ENCODE data around the gene SOAT2.

SOAT2 gene

GRCh38 chr12:53166837-53167236 is 63.6 kb downstream of the SOAT2 start:
- CTCF ChIA-PET, result interaction anchor here (0.8 to 1.6 kb wide), 4 partner anchors 20 to 343 kb away, joined by 3 to 4 read pairs (median 4); no protein-coding TSS in a partner anchor

DNA sequence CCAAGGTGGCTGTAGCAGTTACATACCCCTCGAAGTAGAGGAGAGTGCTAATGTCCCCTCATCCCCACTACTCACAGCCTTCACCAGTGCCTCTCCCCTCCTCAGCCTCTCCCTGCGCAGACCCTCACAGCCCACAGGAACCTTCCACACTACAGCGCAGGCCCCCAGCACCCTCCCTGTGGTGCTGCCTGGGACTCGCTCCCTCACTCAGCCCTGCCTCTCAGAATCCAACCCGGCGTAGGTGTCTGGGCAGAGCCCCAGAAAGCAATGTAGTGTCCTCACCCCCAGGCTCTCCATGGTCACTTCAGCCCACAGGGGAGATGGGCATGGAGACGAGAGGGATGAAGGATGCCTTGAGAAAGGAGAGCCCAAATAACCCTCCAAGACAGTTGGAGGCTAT is 66.4 kb downstream of the SOAT2 start:
- 100% methylated on average over 5 of the region's 7 CpGs for WGBS (ENCODE audit: insufficient coverage)
- CTCF ChIA-PET, result no interaction called here
- POLR2A ChIA-PET, result no interaction called here

More at GRCh38 chr12:53166837-53167236, 63.6 kb downstream of the SOAT2 start:
- no peaks in the 10 kb centered on the region for H3K4me1 ChIP-seq (ENCODE audit: control extremely low read depth in 1 of 4, control insufficient read depth in 4 of 4, insufficient read depth in 4 of 4, low read length in 3 of 4)
- peaks cover 0 to 7% (median 2%) of the 10 kb centered on the region in 4 experiments for H3K36me3 ChIP-seq (ENCODE audit: control insufficient read depth in 4 of 4, insufficient read depth in 4 of 4, low read length in 3 of 4)
- no peak overlapping the region for H3K4me3 ChIP-seq (ENCODE audit: control insufficient read depth in 1 of 7, extremely low read depth in 1 of 7, insufficient read depth in 4 of 7, low read depth in 2 of 7, low read length in 6 of 7)
- no peak overlapping the region for H3K27ac ChIP-seq (ENCODE audit: insufficient read depth in 1 of 2, low read depth in 1 of 2, low read length in 2 of 2, poor library complexity in 1 of 2, severe bottlenecking in 2 of 2)
- no peaks in the 10 kb centered on the region for H3K9me3 ChIP-seq (ENCODE audit: control extremely low read depth in 1 of 5, control insufficient read depth in 4 of 5, insufficient read depth in 2 of 5, low read depth in 1 of 5, low read length in 4 of 5)
- DNase-seq, result no peak
- no peaks in the 10 kb centered on the region for H3K27me3 ChIP-seq (replicated peaks in 2 of 5; ENCODE audit: control insufficient read depth in 4 of 5, insufficient read depth in 5 of 5, low read length in 4 of 5)
- POLR2A ChIA-PET, result no interaction called here

DNA sequence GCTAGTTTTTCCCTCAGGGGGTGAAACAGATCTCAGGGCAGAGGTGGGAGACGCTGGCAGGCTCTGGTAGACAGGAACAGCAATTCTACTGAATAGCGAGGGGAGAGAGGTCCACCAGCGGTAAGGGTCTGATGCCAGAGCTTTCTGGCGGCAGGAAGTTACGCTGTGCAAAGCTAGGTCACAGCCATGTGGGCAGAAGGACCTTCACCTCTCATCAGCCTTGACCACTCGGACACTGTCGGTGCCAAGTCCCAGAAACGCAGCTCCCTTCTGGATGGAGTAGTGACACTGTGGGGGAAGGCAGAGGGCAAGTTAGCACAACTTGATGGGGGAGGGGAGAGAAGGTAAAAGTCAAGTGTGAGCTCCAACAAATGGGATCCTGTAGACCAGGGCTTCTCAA is 66.9 kb downstream of the SOAT2 start:
- no peak overlapping the region for H3K4me3 ChIP-seq (ENCODE audit: control insufficient read depth in 1 of 7, extremely low read depth in 1 of 7, insufficient read depth in 4 of 7, low read depth in 2 of 7, low read length in 6 of 7)
- CTCF ChIA-PET, result interaction anchor here (1.3 to 7.9 kb wide), 3 partner anchors 11 to 122 kb away, joined by 3 to 63 read pairs (median 41); no protein-coding TSS in a partner anchor
- H3K36me3 ChIP-seq (ENCODE audit: control insufficient read depth in 4 of 4, insufficient read depth in 4 of 4, low read length in 3 of 4), result peaks cover 0 to 13% (median 2%) of the 10 kb centered on the region in 4 experiments
- peaks cover 0 to 6% (median 0%) of the 10 kb centered on the region in 4 experiments for H3K4me1 ChIP-seq (ENCODE audit: control extremely low read depth in 1 of 4, control insufficient read depth in 4 of 4, insufficient read depth in 4 of 4, low read length in 3 of 4)
- H3K27ac ChIP-seq (ENCODE audit: insufficient read depth in 1 of 2, low read depth in 1 of 2, low read length in 2 of 2, poor library complexity in 1 of 2, severe bottlenecking in 2 of 2), result no peak overlapping the region
- no peak for DNase-seq
- POLR2A ChIA-PET, result no interaction called here
- H3K9me3 ChIP-seq (ENCODE audit: control extremely low read depth in 1 of 5, control insufficient read depth in 4 of 5, insufficient read depth in 2 of 5, low read depth in 1 of 5, low read length in 4 of 5), result no peaks in the 10 kb centered on the region
- 94% methylated on average over 6 of the region's 8 CpGs for WGBS (ENCODE audit: insufficient coverage)
- no peaks in the 10 kb centered on the region for H3K27me3 ChIP-seq (replicated peaks in 2 of 5; ENCODE audit: control insufficient read depth in 4 of 5, insufficient read depth in 5 of 5, low read length in 4 of 5)

More for the DNA sequence above, 66.4 kb downstream of the SOAT2 start:
- no peaks in the 10 kb centered on the region for H3K9me3 ChIP-seq (ENCODE audit: control extremely low read depth in 1 of 5, control insufficient read depth in 4 of 5, insufficient read depth in 2 of 5, low read depth in 1 of 5, low read length in 4 of 5)
- DNase-seq, result no peak
- H3K27ac ChIP-seq (ENCODE audit: insufficient read depth in 1 of 2, low read depth in 1 of 2, low read length in 2 of 2, poor library complexity in 1 of 2, severe bottlenecking in 2 of 2), result no peak overlapping the region
- H3K27me3 ChIP-seq (replicated peaks in 2 of 5; ENCODE audit: control insufficient read depth in 4 of 5, insufficient read depth in 5 of 5, low read length in 4 of 5), result no peaks in the 10 kb centered on the region
- H3K36me3 ChIP-seq (ENCODE audit: control insufficient read depth in 4 of 4, insufficient read depth in 4 of 4, low read length in 3 of 4), result peaks cover 0 to 13% (median 2%) of the 10 kb centered on the region in 4 experiments
- H3K4me1 ChIP-seq (ENCODE audit: control extremely low read depth in 1 of 4, control insufficient read depth in 4 of 4, insufficient read depth in 4 of 4, low read length in 3 of 4), result peaks cover 0 to under 1% (median 0%) of the 10 kb centered on the region in 4 experiments
- no peak overlapping the region for H3K4me3 ChIP-seq (ENCODE audit: control insufficient read depth in 1 of 7, extremely low read depth in 1 of 7, insufficient read depth in 4 of 7, low read depth in 2 of 7, low read length in 6 of 7)

DNA sequence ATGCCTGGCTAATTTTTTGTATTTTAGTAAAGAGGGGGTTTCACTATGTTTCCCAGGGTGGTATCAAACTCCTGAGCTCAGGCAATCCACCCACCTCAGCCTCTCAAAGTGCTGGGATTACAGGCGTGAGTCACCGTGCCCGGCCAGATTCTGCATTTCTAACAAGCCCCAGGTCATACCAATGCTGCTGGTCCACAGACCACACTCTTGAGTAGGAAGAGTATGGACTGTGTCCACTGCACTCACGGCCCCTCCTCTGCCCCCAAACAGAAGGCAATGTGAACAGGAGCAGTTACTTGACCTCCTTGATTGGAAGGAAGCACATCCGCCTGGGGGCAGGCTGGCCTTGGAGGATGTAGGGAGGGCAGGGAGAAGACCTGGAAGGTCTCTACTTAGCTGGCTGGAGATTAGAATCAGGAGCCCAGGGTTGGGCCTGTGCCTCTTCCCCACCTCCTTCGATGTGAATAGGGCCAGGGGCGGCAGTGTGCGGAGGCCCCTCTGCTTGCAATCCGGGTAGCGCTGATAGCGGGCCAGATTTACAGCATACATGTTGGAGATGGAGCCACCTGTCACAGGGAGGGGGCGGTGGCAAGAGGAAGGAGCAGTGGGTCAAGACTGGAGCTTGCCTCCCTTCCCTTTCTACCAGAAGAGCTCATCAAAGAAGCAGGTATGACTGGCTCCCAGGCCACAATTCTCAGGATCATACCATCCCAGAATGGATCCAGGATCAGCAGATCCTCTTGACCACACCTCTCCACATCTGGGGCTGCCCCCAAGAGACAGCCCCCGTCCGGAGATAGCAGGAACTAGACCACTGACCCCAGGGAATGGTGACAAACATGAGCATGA is 67.8 kb downstream of the SOAT2 start:
- H3K36me3 ChIP-seq (ENCODE audit: control insufficient read depth in 4 of 4, insufficient read depth in 4 of 4, low read length in 3 of 4), result peaks cover 0 to 13% (median 2%) of the 10 kb centered on the region in 4 experiments

DNA sequence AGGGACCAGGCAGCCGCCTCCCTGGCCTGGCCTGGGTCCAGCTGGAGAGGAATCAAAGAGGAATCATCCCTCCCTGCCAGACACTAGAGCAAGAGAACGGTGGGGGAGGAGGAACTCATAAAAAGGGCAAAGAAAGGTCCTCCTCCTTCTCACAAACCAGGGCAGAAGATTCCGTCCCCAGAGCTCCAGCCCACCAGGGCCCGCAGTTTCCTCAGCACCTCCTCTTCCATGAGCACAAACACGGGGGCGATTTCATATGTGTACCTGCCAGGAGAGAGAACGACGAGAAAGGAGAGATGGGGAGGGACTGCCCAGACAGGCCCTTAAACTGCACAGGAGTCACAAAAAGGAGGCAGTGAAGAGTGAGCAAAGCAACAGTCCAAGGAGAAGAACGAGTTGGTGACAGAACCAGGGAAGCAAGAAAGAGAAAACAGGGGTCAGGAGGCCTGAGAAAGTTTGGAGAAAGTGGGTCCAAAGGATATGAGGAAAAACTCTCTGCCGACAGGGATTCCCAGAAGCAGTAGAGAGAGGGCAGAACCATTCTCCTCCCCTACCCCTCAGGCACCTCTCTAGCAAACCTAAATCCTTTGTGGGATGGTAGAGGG is 68.5 kb downstream of the SOAT2 start:
- Histone ChIP-seq H3K36me3 (ENCODE audit: control insufficient read depth in 4 of 4, insufficient read depth in 4 of 4, low read length in 3 of 4) (peaks cover 0 to 13% (median 2%) of the 10 kb centered on the region in 4 experiments), H3K27me3 (replicated peaks in 2 of 5; ENCODE audit: control insufficient read depth in 4 of 5, insufficient read depth in 5 of 5, low read length in 4 of 5) (no peaks in the 10 kb centered on the region), H3K4me1 (ENCODE audit: control extremely low read depth in 1 of 4, control insufficient read depth in 4 of 4, insufficient read depth in 4 of 4, low read length in 3 of 4) (peaks cover 0 to 6% (median 0%) of the 10 kb centered on the region in 4 experiments), H3K27ac (ENCODE audit: insufficient read depth in 1 of 2, low read depth in 1 of 2, low read length in 2 of 2, poor library complexity in 1 of 2, severe bottlenecking in 2 of 2) (no peak overlapping the region), H3K4me3 (ENCODE audit: control insufficient read depth in 1 of 7, extremely low read depth in 1 of 7, insufficient read depth in 4 of 7, low read depth in 2 of 7, low read length in 6 of 7) (no peak overlapping the region), H3K9me3 (ENCODE audit: control extremely low read depth in 1 of 5, control insufficient read depth in 4 of 5, insufficient read depth in 2 of 5, low read depth in 1 of 5, low read length in 4 of 5) (no peaks in the 10 kb centered on the region)
- CTCF ChIA-PET, result interaction anchor here (1.1 to 7.9 kb wide), 9 partner anchors 9 to 120 kb away, joined by 3 to 63 read pairs (median 6); partner anchors contain the start of genes CSAD, ESPL1 and ZNF740
- POLR2A ChIA-PET, result no interaction called here
- WGBS (ENCODE audit: insufficient coverage), result 96% methylated on average over 4 of the region's 10 CpGs
- DNase-seq, result no peak

More for the DNA sequence above, 67.8 kb downstream of the SOAT2 start:
- Histone ChIP-seq H3K4me3 (ENCODE audit: control insufficient read depth in 1 of 7, extremely low read depth in 1 of 7, insufficient read depth in 4 of 7, low read depth in 2 of 7, low read length in 6 of 7) (no peak overlapping the region), H3K27me3 (replicated peaks in 2 of 5; ENCODE audit: control insufficient read depth in 4 of 5, insufficient read depth in 5 of 5, low read length in 4 of 5) (no peaks in the 10 kb centered on the region), H3K9me3 (ENCODE audit: control extremely low read depth in 1 of 5, control insufficient read depth in 4 of 5, insufficient read depth in 2 of 5, low read depth in 1 of 5, low read length in 4 of 5) (no peaks in the 10 kb centered on the region), H3K27ac (ENCODE audit: insufficient read depth in 1 of 2, low read depth in 1 of 2, low read length in 2 of 2, poor library complexity in 1 of 2, severe bottlenecking in 2 of 2) (no peak overlapping the region), H3K4me1 (ENCODE audit: control extremely low read depth in 1 of 4, control insufficient read depth in 4 of 4, insufficient read depth in 4 of 4, low read length in 3 of 4) (peaks cover 0 to 6% (median 0%) of the 10 kb centered on the region in 4 experiments)
- ChIA-PET CTCF (interaction anchor here (1.2 to 7.9 kb wide), 6 partner anchors 9 to 121 kb away, joined by 3 to 63 read pairs (median 4); partner anchors contain the start of genes CSAD, ESPL1 and ZNF740), POLR2A (no interaction called here)
- no peak for DNase-seq
- WGBS (ENCODE audit: insufficient coverage), result 97% methylated on average over 11 of the region's 14 CpGs

DNA sequence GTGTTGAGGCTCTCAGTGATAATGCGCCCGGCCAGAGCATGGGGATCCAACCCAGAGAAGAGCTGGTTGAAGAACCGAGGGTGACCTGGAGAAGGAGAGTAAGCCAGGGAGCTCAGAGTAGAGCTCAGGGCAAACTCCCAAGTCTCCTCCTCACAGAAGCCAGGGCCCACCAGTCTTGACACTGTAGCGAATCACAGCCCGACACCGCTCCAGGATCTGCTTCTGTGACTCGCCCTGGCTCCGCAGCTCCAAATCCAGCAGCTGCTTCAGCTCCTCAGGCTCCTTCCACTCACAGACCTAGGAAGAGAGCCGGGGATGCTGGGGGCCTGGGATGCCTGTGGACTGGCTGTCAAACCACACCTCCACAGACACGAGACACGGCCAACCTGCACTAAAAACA is 69.1 kb downstream of the SOAT2 start:
- POLR2A ChIA-PET, result interaction anchor here (0.6 kb wide), 1 partner anchor 37 kb away, joined by 4 read pairs; no protein-coding TSS in a partner anchor
- no peaks in the 10 kb centered on the region for H3K27me3 ChIP-seq (replicated peaks in 2 of 5; ENCODE audit: control insufficient read depth in 4 of 5, insufficient read depth in 5 of 5, low read length in 4 of 5)

More for the DNA sequence above, 69.1 kb downstream of the SOAT2 start:
- no peak for DNase-seq
- CTCF ChIA-PET, result interaction anchor here (1.1 to 7.9 kb wide), 7 partner anchors 8 to 116 kb away, joined by 3 to 63 read pairs (median 6); partner anchors contain the start of genes CSAD, ESPL1 and ZNF740
- H3K4me3 ChIP-seq (ENCODE audit: control insufficient read depth in 1 of 7, extremely low read depth in 1 of 7, insufficient read depth in 4 of 7, low read depth in 2 of 7, low read length in 6 of 7), result no peak overlapping the region
- no peak overlapping the region for H3K27ac ChIP-seq (ENCODE audit: insufficient read depth in 1 of 2, low read depth in 1 of 2, low read length in 2 of 2, poor library complexity in 1 of 2, severe bottlenecking in 2 of 2)
- H3K36me3 ChIP-seq (ENCODE audit: control insufficient read depth in 4 of 4, insufficient read depth in 4 of 4, low read length in 3 of 4), result peaks cover 0 to 13% (median 2%) of the 10 kb centered on the region in 4 experiments
- H3K4me1 ChIP-seq (ENCODE audit: control extremely low read depth in 1 of 4, control insufficient read depth in 4 of 4, insufficient read depth in 4 of 4, low read length in 3 of 4), result peaks cover 0 to 6% (median 0%) of the 10 kb centered on the region in 4 experiments
- no peaks in the 10 kb centered on the region for H3K9me3 ChIP-seq (ENCODE audit: control extremely low read depth in 1 of 5, control insufficient read depth in 4 of 5, insufficient read depth in 2 of 5, low read depth in 1 of 5, low read length in 4 of 5)
- WGBS (ENCODE audit: insufficient coverage), result 98% methylated on average over 9 of the region's 11 CpGs

All from common myeloid progenitor, CD34-positive (primary cell).